GOT3 (cell line): Measurements from ENCODE around the gene NUDT6.
A peak's percentile ranks its signal among the peaks of the same experiment; 100 is the strongest.
"Not testable (repeated sequence)": the region's sequence is repeated elsewhere in the genome, so short reads cannot be mapped to it uniquely, and the experiment has no call there.

ENCODE experiments used
- DNase-seq: peaks from one replicate; lab custom pipeline; 2025; ENCODE audit warnings: mixed read lengths; lab: John Stamatoyannopoulos, UW

The NUDT6 gene, protein sequence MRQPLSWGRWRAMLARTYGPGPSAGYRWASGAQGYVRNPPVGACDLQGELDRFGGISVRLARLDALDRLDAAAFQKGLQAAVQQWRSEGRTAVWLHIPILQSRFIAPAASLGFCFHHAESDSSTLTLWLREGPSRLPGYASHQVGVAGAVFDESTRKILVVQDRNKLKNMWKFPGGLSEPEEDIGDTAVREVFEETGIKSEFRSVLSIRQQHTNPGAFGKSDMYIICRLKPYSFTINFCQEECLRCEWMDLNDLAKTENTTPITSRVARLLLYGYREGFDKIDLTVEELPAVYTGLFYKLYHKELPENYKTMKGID

DNA sequence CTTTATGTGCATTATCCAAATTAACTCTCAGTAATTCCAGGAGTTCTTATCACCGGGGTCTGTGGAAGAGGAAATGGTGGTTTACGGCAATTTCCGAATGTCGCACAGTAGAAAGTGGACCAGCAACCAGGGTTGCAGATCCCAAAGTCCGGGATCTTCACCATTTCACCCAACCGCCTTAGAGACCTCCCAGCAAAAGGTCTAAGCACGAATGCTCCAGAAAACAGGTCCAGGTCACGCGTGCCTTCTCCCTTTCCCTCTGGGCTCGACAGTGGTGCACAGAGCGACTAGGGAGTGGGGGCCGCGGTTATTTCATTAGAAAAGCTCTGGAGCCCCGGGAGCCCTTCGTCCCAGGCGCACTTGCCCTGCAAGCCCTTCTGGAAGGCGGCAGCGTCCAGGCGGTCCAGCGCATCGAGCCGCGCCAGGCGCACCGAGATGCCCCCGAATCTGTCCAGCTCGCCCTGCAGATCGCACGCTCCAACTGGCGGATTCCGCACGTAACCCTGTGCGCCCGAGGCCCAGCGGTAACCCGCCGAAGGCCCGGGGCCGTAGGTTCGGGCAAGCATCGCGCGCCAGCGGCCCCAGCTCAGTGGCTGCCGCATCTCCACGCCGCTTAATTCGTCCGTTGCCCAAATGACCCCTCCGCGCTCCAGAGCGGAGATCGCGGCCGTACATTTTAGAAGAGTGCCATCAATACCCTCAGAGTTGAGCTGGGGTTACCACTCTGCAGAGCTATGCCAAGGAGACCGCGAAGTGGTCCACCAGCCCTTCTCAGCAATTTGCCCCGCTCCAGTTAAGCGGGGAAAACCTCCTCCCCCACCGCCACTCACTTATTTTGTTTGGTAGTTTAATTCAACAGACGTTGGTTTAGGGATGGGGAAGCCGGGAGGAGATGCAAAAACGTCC lies at the start of gene NUDT6:
Gene NUDT6, minus strand, starts transcription at position 627 of the 906 bp plus-strand sequence. Its CDS starts 25 bp downstream, at position 602.
- no peak for DNase-seq

DNA sequence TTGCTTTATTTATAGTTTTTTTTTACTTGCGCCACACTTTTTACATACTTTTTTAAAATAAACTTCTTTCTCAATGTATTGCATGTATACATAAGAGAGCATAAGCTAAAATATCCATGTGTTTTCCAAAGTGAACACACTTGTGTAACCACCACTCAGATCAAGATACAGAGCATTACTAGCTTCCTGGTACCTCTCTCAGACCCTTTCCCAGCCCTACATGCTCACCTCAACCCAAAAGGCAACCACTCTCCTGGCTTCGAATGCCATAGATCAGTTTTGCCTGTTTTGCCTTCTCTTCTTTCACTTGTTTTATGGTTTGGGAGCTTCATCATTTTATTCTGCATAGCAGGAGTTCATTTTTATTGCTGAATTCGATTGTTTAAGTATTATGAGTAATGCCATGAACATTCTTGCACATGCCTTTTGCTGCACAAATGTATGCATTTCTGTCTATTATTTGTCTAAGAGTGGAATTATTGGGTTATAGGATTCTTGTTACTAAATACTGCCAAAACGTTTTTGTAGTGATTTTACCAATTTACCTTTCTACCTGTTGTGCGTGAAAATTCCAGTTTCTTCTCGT lies 45.9 kb upstream of the NUDT6 start:
- no peak for DNase-seq

DNA sequence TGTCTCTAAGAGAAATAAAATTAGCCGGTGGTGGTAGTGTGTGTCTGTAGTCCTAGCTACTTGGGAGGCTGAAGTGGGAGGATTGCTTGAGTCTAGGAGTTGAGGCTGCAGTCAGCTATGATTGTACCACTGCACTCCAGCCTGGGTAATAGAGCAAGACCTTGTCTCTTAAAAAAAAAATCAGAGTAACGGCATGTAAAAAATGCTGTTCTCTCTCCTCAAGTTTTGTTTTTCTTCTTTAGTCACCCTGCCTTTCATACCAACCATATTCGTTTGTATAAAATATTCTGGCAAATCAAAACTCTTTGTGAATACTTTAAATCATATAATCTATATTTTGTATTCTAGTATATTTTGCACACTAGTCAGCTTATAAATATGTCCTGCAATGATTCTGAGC lies 44.8 kb upstream of the NUDT6 start:
- DNase-seq = no peak

DNA sequence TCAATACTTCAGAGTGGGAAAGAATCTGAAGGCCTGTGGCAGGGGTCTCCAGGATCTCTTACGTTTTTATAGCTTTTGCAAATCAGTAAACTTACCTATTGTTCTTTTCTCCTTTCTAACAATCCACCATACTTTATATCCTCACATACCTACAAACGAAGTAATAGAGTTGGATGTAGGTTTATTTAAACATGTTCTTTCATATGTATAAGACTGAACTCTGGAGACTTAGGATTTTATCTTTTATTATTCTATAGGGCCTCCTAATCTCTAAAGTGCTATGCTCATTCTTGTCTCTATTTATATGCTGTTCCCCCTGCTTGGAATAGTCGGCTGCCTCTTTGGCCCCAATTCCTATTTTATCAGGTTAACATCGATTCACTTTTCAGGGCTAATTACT lies 43.8 kb upstream of the NUDT6 start:
- DNase-seq = no peak

DNA sequence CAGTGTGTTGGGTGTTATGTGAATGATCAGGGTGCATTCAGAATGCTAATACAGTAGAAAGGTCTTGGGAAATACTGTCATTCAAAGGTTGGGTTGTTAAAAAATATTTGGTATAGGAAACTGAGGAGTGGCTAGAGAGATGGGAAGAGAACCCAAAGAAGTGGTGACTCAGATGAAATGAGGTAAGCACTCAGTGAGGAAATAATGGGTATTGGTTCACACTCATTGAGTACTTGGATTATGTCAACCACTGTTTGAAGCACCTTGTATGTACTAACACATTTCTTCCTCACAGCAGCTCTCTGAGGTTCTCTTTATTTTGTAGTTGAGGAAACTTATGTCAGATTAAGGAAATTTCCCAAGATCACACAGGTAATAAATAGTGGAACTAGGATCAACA lies 40.8 kb upstream of the NUDT6 start:
- DNase-seq = no peak

DNA sequence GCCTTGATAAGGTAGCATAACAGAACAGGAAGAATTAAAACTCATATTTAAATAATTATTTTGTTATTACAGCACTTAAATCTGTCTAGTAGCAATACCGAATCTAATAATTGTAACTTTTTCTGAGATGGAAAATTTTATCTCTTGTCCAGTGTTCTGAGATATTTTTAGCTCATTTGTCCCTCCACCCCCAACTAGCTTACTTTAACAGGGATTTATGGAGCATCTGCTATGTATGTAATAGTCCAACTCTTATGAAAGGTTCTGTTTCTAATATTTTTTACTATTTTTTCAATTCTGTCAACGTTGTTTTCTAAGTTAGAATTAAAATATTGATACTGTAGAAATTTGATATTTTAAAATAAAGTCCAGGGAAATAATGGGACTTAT lies 38.2 kb upstream of the NUDT6 start:
- DNase-seq = no peak

DNA sequence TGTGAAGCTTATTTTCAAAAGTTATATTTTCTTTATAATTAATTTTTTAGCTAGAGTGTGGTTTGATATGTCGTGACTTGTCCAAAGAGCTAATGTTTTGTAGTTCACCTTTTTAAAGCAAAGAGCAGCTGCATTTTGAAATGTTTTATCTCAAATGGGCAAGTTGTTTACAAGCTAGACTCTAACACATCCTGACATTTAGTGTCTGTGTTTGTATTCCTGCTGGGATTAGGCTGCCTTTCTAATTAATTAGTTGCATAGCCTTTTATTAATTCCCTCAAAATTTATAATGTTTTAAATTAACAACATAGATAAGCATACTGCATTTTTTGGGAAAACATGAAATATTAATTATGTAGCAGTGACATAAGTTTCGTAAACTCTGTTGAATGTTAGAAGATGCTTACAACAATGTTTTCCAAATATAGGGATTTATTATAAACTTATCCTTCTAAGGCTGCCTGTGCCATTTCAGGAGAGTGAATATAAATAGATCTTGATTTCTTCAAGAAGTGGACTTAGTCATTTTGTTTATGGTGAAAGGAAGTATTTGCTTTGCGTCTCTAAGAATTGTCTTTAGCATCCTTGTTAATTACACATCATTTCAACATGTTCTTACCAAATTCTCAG lies 37.7 kb upstream of the NUDT6 start:
- no peak for DNase-seq

DNA sequence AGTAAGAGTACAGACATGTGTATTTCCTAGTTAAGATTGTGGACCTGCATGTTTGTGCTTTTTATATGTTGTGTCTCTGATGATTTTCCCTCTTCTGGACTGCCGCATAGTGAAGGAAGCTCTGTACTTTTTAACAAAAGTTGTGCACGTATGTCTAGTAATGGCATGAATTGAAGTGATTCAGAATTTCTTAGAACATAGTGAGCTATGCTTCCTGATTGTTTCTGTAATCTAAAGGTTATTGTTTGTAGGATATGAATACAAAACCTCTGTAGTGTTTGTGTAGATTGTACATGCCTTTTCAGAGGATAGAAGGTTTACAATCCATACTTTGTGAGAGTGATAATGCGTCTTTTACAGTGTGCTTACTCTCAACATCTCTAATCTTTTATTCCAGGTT lies 37.0 kb upstream of the NUDT6 start:
- no peak for DNase-seq

DNA sequence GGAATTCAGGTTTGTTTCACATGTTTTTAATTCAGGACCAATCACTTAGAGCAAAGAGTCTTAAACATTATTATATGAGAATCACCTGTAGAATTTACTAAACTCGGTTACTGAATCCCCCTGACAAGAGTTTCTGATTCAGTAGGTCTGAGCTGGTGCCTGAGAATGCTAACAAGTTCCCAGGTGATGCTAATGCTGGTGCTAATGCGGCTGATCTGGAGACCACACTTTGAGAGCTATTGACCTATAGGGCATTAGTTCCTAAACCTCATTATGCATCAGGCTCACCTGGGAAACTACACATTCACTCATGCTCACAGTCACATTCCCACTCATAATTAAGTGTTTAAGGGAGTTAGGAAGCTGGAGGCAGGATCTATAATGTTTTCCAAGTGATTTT lies 36.1 kb upstream of the NUDT6 start:
- DNase-seq = no peak

DNA sequence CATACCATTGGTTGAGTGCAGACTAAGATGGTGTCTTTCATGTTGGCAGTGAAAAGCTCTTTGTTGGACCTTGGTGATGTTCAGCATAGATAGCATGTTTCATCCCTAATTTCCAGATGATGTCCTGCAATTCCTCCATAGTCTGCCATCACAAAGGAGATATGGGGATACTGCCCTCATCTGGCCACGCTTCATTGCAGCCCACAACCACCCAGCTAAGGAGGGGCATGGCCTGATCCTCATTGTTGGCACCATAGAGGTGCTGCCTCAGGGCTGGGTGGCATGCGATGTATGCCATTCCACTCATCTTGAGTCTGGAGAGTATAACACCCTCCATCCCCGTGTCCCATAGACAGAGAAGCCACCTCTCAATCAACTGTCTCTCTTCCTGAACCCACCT lies 31.5 kb upstream of the NUDT6 start:
- DNase-seq = no peak

DNA sequence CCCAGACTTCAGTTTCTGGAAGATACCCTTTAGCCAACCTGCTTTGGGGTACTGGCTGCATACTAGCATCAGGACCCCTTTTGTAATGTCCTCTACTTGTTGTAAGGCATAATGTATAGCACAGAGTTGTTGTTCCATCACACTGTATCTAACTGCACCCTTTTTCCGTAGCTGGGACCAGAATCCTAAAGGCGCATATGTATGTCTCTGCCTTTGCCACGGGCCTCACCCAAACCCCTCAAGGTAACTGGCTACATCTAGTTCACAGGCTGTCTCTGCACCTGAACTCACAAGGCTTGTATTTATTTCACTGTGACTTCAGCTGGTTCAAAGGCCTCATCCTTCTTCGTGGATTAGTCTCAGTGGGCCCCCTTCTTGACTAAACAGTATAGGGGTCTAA lies 29.6 kb upstream of the NUDT6 start:
- DNase-seq = no peak

DNA sequence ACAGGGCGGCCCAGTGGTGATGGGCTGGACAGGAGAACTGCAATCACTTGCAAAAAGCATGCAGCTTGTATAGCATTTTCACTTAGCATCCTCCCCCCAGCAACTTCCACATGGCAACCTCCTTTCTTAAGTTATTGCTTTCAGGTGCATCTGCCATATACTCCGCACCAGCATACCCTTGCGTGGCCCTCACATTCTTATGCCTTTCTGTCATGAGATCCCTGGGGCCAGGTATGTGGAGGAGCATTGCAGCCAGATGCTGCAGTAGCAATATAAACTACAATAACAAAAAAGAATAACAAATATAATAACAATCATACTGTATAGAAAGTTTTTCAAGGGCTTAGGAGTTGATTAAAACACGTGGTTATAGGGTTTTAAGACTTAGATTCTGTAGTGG lies 26.3 kb upstream of the NUDT6 start:
- DNase-seq = no peak

DNA sequence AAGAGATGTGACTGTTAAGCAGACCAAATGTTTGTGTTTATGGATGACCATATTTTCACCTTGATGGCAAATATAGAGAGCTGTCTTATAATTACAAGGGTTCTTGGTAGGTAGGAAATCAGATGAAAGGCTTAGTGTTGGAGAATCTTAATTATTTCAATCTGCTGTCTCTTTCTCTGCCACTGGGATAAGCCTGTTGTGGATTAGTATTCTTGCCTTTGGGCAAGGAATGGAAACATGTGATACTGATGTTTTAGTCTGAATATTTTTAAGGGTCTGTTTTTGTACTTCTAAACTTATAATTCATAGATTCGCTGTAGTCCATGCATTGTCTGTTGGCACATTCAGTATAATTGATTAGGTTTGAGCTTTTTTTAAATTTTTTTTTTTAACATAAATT lies 23.7 kb upstream of the NUDT6 start:
- no peak for DNase-seq

DNA sequence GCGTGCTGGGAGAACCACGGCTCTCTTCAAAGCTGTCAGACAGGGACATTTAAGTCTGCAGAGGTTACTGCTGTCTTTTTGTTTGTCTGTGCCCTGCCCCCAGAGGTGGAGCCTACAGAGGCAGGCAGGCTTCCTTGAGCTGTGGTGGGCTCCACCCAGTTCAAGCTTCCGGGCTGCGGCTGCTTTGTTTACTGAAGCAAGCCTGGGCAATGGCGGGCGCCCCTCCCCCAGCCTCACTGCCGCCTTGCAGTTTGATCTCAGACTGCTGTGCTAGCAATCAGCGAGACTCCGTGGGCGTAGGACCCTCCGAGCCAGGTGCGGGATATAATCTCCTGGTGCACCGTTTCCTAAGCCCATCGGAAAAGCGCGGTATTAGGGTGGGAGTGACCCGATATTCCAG lies 22.7 kb upstream of the NUDT6 start:
- DNase-seq = not testable (repeated sequence)

DNA sequence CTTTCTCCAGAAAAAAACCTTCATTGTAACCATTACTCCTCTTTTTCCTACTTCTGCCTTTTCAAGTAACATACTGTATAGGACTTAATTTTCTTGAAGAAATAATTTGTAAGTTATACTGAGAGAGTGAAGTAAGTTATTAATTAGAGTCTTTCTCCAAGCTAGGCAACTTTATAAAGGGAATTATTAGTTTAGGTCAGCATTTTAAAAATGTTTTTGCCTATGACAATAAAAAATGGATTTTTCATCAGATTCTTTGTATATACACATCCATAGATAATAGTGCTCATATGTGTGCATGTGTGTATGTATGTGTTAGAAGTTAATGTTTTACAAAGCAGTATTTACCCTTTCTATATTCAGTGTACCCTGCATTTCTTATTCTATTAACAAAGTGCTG lies 10.4 kb upstream of the NUDT6 start:
- DNase-seq = no peak

DNA sequence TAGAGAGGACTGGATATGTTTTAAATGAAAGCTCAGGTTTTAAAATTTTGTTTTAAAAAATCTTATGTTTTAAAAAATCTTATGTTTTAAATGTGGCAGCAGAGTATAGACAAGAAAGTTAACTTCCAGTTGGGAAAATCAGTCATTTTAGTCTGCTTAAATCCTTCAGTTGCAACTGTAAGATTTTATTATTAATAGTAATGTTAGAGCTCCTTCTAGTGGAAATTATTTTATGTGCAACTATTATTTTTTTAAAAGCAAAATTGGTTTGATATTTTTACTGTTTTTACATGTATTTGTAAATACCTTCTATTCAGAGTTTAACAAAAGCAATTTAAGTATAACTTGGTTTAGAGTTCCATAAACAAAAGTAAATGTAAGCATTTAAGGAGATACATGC lies 8.5 kb upstream of the NUDT6 start:
- DNase-seq = no peak

DNA sequence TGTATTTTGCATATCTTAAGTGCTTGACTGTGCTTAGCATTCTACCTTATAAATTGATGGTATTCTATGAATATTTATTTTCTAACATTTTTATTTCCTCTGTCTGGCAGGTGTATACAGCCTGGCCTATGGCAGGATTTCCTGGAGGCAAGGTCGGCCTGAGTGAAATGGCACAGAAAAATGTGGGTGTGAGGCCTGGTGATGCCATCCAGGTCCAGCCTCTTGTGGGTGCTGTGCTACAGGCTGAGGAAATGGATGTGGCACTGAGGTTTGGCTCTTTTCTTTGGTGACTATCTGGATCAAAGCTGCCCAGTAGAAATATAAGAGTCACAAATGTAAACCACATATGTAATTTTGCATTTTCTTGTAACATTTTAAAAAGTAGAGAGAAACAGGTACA lies 6.5 kb upstream of the NUDT6 start:
- DNase-seq = no peak

DNA sequence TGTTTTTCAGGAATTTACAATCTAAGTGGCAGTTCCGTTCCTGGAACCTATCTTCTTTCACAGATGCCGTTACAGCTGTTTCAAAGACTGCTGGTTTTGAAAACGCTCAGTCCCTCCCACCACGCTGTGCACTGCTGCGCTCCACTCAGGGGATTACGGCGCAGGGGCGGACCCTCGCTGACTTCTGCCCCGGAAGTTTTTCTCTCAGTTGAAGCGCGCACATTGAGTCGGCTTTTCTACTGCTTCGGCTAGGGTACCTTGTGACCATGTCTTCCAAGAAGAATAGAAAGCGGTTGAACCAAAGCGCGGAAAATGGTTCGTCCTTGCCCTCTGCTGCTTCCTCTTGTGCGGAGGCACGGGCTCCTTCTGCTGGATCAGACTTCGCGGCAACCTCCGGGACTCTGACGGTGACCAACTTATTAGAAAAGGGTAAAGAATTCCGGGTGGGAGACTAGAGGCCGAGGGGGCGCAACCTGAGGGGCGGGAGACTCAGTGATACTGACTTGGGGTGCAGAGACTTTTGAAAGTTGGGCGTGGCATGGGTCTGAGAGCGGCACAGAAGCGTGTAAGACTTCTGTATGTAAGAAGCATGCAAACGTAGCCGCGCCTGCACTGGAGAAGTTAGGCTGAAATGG lies 597 bp upstream of the NUDT6 start:
- peak; percentile 13 for DNase-seq

DNA sequence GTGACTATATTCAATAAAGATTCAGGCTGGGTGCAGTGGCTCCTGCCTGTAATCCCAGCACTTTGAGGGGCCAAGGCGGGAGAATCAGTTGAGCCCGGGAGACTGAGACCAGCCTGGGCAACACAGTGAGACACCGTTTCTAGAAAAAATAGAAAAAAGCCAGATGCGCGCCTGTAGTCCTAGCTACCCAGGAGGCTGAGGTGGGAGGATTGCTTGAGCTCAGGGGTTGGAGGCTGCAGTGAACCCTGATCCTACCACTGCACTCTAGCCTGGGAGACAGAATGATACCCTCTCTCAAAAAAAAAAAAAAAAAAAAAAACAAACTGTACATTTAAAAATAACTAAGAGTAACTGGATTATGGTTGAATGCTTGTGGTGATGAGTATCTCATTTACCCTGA lies 1.1 kb downstream of the NUDT6 start:
- no peak for DNase-seq

DNA sequence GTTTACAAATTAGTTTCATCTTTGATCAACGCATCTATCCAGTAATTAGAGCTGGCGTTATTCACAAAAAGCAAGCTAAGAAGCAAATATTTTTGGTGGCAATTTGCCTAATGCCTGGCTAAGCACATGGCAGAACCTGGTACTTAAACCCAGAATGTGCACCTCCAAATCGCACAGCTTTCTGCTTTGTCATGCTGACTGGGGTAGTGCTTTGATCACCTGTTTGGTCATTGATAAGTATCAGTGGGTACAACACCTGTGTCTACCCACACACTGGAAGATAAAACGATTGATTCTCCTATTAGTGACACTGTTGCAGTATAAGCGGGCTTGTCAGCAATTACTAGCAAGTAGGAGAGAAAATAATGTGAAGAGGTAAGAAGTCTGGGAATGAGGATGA lies 1.9 kb downstream of the NUDT6 start:
- no peak for DNase-seq

DNA sequence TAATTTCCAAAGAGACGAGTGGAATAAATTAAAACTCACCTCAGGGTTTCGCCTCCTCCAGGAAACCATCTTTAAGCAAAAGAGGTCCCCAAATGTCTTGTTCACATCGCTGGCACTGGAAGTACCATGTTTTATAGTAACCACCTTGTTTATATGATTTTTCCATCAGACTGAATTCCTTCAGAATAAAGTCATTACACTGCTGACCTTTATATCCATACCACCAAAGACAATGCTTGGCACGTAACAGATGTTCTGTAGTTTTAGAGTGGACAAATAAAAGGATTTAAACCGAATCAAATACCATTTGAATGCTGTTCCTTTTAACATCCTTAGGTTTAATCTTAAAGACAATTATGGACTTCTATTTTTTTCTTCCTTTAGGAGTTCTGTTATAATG lies 4.7 kb downstream of the NUDT6 start:
- no peak for DNase-seq

DNA sequence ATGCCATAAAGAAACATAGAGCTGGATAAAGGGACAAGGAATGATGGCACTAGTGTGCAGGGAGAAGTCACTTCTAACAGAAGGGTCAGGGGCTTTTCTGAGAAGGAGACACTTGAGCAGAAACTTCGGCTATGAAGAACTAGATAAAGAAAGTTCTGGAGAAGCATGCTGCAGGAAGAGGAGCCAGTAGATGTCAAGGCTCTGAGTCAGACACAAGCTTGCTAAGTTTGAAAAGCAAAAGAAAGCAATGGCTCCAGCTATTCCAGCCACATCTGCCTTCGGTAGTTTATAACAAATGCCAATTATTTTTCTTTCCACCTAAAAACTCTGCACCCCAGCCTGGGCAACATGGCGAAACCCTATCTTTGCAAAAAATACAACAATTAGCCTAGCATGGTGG lies 7.5 kb downstream of the NUDT6 start:
- no peak for DNase-seq
